Measurements from ENCODE around the gene C21orf58. TPM values are rescaled to one million over a fixed set of nuclear protein-coding genes. Genes with fewer than 3 reads are reported as not detected.

C21orf58 gene
- total RNA-seq, 4 donors from 2014 or later, result 4.6 to 20.6 (median 11.4) TPM

- Histone ChIP-seq H3K36me3 (peaks cover 0 to 100% (median 0%) of the 10 kb centered on the region in 3 donors), H3K4me1 (no peaks in the 10 kb centered on the region), H3K27ac (no peak overlapping the region), H3K9me3 (no peaks in the 10 kb centered on the region), H3K4me3 (no peak overlapping the region), H3K27me3 (no peaks in the 10 kb centered on the region)
- DNase-seq, result no peak
- no peak for TF ChIP-seq POLR2A (IDR thresholded peaks at IDR 0.05)
- TF ChIP-seq CTCF (IDR thresholded peaks at IDR 0.05), result no peak
These were observed 55.3 kb downstream of the C21orf58 start for GRCh38 chr21:46268371-46268770.

GRCh38 chr21:46266946-46267345 is 56.7 kb downstream of the C21orf58 start:
- H3K9me3 ChIP-seq, result no peaks in the 10 kb centered on the region
- no peaks in the 10 kb centered on the region for H3K4me1 ChIP-seq
- H3K27me3 ChIP-seq, result no peaks in the 10 kb centered on the region
- no peak overlapping the region for H3K27ac ChIP-seq
- peaks cover 0 to 97% (median 0%) of the 10 kb centered on the region in 3 donors for H3K36me3 ChIP-seq
- no peak for TF ChIP-seq POLR2A (IDR thresholded peaks at IDR 0.05)
- no peak for TF ChIP-seq CTCF (IDR thresholded peaks at IDR 0.05)
- no peak overlapping the region for H3K4me3 ChIP-seq
- DNase-seq, result no peak

- Histone ChIP-seq H3K4me1 (no peaks in the 10 kb centered on the region), H3K36me3 (peaks cover 0 to 97% (median 0%) of the 10 kb centered on the region in 3 donors), H3K27me3 (no peaks in the 10 kb centered on the region), H3K4me3 (no peak overlapping the region), H3K9me3 (no peaks in the 10 kb centered on the region), H3K27ac (no peak overlapping the region)
- TF ChIP-seq CTCF (IDR thresholded peaks at IDR 0.05), result no peak
- TF ChIP-seq POLR2A (IDR thresholded peaks at IDR 0.05), result no peak
- DNase-seq, result no peak
These were observed 57.7 kb downstream of the C21orf58 start for GRCh38 chr21:46265736-46266525.

GRCh38 chr21:46264690-46265144 is 59.0 kb downstream of the C21orf58 start:
- Histone ChIP-seq H3K4me1 (no peaks in the 10 kb centered on the region), H3K27me3 (no peaks in the 10 kb centered on the region), H3K4me3 (no peak overlapping the region), H3K27ac (no peak overlapping the region), H3K36me3 (peaks cover 0 to 97% (median 0%) of the 10 kb centered on the region in 3 donors), H3K9me3 (no peaks in the 10 kb centered on the region)
- DNase-seq, result no peak
- TF ChIP-seq CTCF (IDR thresholded peaks at IDR 0.05) (no peak), POLR2A (IDR thresholded peaks at IDR 0.05) (no peak)

GRCh38 chr21:46264046-46264689 is 59.5 kb downstream of the C21orf58 start:
- DNase-seq, result no peak
- no peak overlapping the region for H3K27ac ChIP-seq
- TF ChIP-seq POLR2A (IDR thresholded peaks at IDR 0.05), result no peak
- TF ChIP-seq CTCF (IDR thresholded peaks at IDR 0.05), result no peak
- no peak overlapping the region for H3K4me3 ChIP-seq
- no peaks in the 10 kb centered on the region for H3K27me3 ChIP-seq
- H3K4me1 ChIP-seq, result no peaks in the 10 kb centered on the region
- no peaks in the 10 kb centered on the region for H3K9me3 ChIP-seq
- H3K36me3 ChIP-seq, result peaks cover 0 to 97% (median 0%) of the 10 kb centered on the region in 3 donors
